ENCODE measurements around the gene PHYH. TPM values are rescaled to one million over a fixed set of nuclear protein-coding genes. Genes with fewer than 3 reads are reported as not detected.
A peak's percentile ranks its signal among the peaks of the same experiment; 100 is the strongest.

Gene PHYH
- 21.6 and 22.1 TPM in 2 replicates for total RNA-seq
- long read RNA-seq, transcript PHYH-201 (9 exons, 1,577 nt), result major isoform, 161 of 183 reads
- long read RNA-seq, partial matches to known transcripts, result 4 of 183 reads
- long read RNA-seq, other reads (novel, unspliced or antisense), result 18 of 183 reads

DNA sequence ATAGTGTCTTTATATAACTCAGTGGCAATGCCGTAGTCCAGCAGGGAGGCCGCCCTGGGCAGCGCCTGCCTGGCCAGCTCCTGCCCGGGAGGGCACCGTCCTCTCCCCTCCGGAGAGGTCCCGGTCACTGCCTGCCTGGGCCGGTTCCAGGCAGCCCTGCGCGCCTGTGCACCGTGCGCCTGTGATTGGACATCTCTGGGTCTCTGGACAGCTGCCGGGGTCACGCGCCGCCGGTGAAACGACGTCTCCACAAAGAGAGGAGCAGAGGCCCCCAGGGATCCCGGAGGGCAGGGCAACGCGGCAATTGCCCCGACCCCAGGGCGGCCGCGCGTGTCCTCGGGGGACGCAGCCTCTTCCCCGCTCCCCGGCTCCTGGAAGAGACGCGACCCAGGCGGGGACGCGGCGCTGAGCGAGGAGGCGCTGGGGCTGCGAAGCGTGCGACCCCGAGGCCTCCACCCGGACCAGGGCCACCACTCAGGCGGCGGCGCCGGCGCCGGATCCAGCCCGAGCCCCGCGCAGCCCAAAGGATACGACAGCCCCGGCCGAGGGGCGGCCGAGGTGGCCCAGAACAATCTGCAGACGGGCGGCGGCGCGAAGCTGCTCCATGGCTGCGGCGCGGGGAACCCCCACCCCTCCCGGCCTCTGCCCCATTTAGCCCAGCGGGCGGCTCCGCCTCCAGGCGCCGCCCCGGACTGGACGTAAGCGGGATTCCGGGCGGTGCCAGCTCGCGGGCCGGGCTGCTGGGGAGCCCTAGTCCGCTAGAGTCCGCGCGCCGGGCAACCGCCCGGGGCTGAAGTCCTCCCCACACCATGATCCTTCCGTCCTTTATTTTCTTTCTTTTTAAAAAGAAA is at the start of gene PHYH:
PHYH (minus strand) TSS at position 628 of the 851 bp plus-strand sequence; CDS start at position 606, 22 bp downstream.
- peak; percentile 95 for DNase-seq (ENCODE audit: extremely low spot score, unreplicated experiment)
- H3K9me3 Mint-ChIP-seq (ENCODE audit: unreplicated experiment), result no peaks in the 10 kb centered on the region

GRCh38 chr10:13348216-13349017 is 48.6 kb upstream of the PHYH start, which contains the start of gene SEPHS1:
TSS of gene SEPHS1 (minus strand) at chr10:13348293. CDS start at chr10:13344950, 3,343 bp downstream.
- peaks cover 5% of the 10 kb centered on the region for H3K36me3 Mint-ChIP-seq (ENCODE audit: unreplicated experiment)
- peak; percentile 89 for DNase-seq (ENCODE audit: extremely low spot score, unreplicated experiment)
- TF ChIP-seq, protein P1, sequence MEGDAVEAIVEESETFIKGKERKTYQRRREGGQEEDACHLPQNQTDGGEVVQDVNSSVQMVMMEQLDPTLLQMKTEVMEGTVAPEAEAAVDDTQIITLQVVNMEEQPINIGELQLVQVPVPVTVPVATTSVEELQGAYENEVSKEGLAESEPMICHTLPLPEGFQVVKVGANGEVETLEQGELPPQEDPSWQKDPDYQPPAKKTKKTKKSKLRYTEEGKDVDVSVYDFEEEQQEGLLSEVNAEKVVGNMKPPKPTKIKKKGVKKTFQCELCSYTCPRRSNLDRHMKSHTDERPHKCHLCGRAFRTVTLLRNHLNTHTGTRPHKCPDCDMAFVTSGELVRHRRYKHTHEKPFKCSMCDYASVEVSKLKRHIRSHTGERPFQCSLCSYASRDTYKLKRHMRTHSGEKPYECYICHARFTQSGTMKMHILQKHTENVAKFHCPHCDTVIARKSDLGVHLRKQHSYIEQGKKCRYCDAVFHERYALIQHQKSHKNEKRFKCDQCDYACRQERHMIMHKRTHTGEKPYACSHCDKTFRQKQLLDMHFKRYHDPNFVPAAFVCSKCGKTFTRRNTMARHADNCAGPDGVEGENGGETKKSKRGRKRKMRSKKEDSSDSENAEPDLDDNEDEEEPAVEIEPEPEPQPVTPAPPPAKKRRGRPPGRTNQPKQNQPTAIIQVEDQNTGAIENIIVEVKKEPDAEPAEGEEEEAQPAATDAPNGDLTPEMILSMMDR (IDR thresholded peaks at IDR 0.05), result no peak
- peaks cover 33% of the 10 kb centered on the region for H3K4me1 Mint-ChIP-seq (ENCODE audit: unreplicated experiment)
- peaks cover 28% of the 10 kb centered on the region for H3K27me3 Mint-ChIP-seq (ENCODE audit: unreplicated experiment)
- H3K9me3 Mint-ChIP-seq (ENCODE audit: unreplicated experiment), result no peaks in the 10 kb centered on the region
- H3K4me3 Mint-ChIP-seq (ENCODE audit: unreplicated experiment), result peak within 1 kb of the TSS; percentile 84
- peak within 1 kb of the TSS; percentile 92 for H3K27ac Mint-ChIP-seq (ENCODE audit: unreplicated experiment)

More for the DNA sequence above, at the start of gene PHYH:
- Mint-ChIP-seq H3K27ac (ENCODE audit: unreplicated experiment) (peak within 1 kb of the TSS; percentile 89), H3K4me1 (ENCODE audit: unreplicated experiment) (peaks cover 27% of the 10 kb centered on the region), H3K27me3 (ENCODE audit: unreplicated experiment) (no peaks in the 10 kb centered on the region), H3K36me3 (ENCODE audit: unreplicated experiment) (peaks cover 2% of the 10 kb centered on the region), H3K4me3 (ENCODE audit: unreplicated experiment) (peak within 1 kb of the TSS; percentile 82)
- TF ChIP-seq, protein P1 (IDR thresholded peaks at IDR 0.05), result no peak

DNA sequence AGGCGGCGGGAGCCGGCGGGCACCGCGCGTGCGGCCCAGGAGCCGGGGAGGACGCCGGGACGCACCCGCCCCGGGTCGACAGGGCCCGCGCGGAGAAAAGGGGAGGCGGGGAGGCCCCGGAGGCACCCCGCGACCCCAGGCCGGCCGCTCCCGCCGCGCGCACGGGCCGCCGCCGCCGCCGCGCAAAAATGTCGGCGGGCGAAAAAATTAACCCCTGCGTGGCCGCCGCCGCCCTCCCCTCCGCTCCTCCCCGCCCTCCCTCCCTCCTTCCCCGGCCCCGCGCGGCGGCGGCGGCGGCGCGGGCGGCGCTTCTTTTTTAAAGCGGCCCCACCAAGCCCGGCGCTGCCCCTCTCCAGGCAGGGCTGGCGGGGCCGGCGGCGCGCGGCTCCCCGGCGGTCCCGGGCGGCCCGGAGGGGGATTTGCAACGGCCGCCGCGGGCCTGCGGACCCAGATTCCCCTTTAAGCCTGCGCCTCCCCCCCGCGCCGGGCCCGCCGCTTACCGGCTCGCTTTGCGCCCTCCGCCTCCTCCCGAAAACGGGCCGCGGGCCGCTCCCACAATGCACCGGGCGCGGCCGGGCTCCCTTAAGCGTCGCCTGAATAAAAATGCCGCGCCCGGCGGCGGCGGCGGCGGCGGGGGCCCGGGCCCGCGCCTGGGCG is 47.8 kb upstream of the PHYH start:
- H3K4me1 Mint-ChIP-seq (ENCODE audit: unreplicated experiment), result peaks cover 33% of the 10 kb centered on the region
- H3K4me3 Mint-ChIP-seq (ENCODE audit: unreplicated experiment), result no peak overlapping the region
- peak; percentile 91 for DNase-seq (ENCODE audit: extremely low spot score, unreplicated experiment)
- peaks cover 7% of the 10 kb centered on the region for H3K36me3 Mint-ChIP-seq (ENCODE audit: unreplicated experiment)
- H3K9me3 Mint-ChIP-seq (ENCODE audit: unreplicated experiment), result no peaks in the 10 kb centered on the region
- peaks cover 20% of the 10 kb centered on the region for H3K27me3 Mint-ChIP-seq (ENCODE audit: unreplicated experiment)
- TF ChIP-seq, protein P1 (IDR thresholded peaks at IDR 0.05), result no peak
- H3K27ac Mint-ChIP-seq (ENCODE audit: unreplicated experiment), result no peak overlapping the region

DNA sequence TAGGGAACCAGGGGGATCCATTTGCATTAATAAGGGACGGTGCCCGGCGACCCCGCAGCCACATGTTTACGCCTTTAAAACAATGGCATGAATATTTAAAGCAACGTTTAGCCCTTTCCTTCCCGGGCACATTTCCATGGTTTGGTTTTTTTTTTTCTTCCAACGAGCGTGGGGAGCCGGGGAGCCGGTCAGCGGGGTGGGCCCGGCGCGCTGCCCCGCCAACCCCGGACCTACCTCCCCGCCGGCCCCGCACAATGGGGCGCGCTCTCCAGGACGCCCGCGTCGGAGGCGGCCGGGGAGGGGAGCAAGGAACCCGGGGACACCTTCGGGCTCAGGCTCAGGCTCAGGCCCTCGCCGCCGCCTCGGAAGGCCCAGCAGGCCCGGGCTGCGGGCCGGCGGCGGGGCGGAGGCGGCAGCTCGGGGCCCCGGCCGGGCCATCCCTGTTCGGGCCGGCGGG is 47.2 kb upstream of the PHYH start:
- peaks cover 15% of the 10 kb centered on the region for H3K27me3 Mint-ChIP-seq (ENCODE audit: unreplicated experiment)

More for the DNA sequence above, 47.2 kb upstream of the PHYH start:
- peaks cover 33% of the 10 kb centered on the region for H3K4me1 Mint-ChIP-seq (ENCODE audit: unreplicated experiment)
- no peak for DNase-seq (ENCODE audit: extremely low spot score, unreplicated experiment)
- TF ChIP-seq, protein P1 (IDR thresholded peaks at IDR 0.05), result no peak
- H3K9me3 Mint-ChIP-seq (ENCODE audit: unreplicated experiment), result no peaks in the 10 kb centered on the region
- peaks cover 9% of the 10 kb centered on the region for H3K36me3 Mint-ChIP-seq (ENCODE audit: unreplicated experiment)
- H3K27ac Mint-ChIP-seq (ENCODE audit: unreplicated experiment), result peak overlapping the region; percentile 93
- peak overlapping the region; percentile 80 for H3K4me3 Mint-ChIP-seq (ENCODE audit: unreplicated experiment)

Data from osteocyte (in vitro differentiated cells).